AG04450 (cell line): ENCODE measurements around the gene HMGCS1. TPM values are rescaled to one million over a fixed set of nuclear protein-coding genes. Genes with fewer than 3 reads are reported as not detected.

ENCODE experiments used
- CTCF ChIA-PET: fragments of 300-600, 350-600 bp; formaldehyde crosslinking; extraction: SDS; loops from one replicate; lab custom pipeline; 2022; ENCODE audit warnings: antibody characterized with exemption, inconsistent platforms; lab: Charles Lee
- POLR2A ChIA-PET: fragments of 350-600 bp; formaldehyde crosslinking; extraction: SDS; loops from one replicate; lab custom pipeline; 2021; ENCODE audit warnings: antibody characterized with exemption, inconsistent platforms; lab: Yijun Ruan, JAX
- DNase-seq: peaks from one replicate; pipeline ENCODE4 v3.0.0-alpha.2; 2011; ENCODE audit warnings: low read depth, low spot score
- H3K27ac ChIP-seq: one replicate; pipeline ENCODE4 v1.5.1; 2012; ENCODE audit warnings: low read depth, low read length, control low read depth
- H3K27me3 ChIP-seq: one replicate; pipeline ENCODE4 v1.6.0; 2012; ENCODE audit warnings: low read length; ENCODE audit not compliant: control insufficient read depth, insufficient read depth
- H3K4me3 ChIP-seq: 2 replicates; pipeline ENCODE4 v1.5.1; 2011; ENCODE audit warnings: mild to moderate bottlenecking, low read depth, low read length, control low read depth
- H3K9me3 ChIP-seq: 2 replicates; pipeline ENCODE4 v1.5.1; 2012; ENCODE audit warnings: low read length; ENCODE audit not compliant: control insufficient read depth, insufficient read depth
- CTCF ChIP-seq: IDR thresholded peaks from 2 replicates; pipeline ENCODE4 v1.5.1; 2011; ENCODE audit warnings: low read depth, low read length, control low read depth, inconsistent platforms
- polyA plus RNA-seq: library from polyadenylated mRNA; depleted of rRNA; stranded (reverse); fragments of >200 nt; gene quantifications from 2 replicates; pipeline ENCODE4 v1.2.3, GENCODE V29; 2011; rRNA removed

The HMGCS1 gene
- polyA plus RNA-seq, 1 experiment = 31.1 TPM

DNA sequence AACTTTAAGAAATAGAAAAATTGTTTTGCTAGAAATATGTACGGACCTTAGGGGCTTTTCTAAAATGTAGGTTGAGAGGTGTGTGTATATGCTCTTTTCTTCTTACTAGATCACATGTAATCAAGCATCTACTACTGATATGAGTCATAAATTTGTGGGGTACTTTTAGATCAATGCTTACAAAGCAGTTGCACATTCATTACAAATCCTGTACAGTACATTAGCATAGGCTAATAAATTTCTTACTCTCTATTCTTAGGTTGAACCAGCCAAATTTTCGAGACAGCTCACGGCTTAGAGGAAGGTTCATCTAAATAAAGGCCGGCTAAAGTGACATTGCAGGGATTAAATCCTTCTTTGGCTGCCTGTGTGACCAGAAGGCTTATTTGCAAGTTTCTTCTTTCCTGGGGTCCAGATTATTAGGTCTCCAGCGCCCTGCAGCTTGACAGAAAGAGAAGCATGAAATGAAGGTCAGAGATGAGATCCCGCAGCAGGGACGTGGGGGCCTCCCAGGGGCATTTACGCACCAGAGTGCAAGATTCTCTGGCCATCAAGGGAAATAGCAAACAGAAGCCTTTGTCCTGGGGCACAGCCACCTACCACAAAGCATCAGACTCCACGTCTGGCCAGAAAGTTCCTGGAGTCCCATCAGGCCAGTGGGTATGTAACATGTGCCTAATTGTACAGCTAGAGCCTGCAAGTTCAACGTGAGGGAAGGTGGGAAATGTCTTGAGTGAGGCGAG lies 68.2 kb downstream of the HMGCS1 start:
- DNase-seq = no peak
- Histone ChIP-seq H3K4me3 (no peak overlapping the region), H3K27ac (no peak overlapping the region), H3K27me3 (peaks cover 6% of the 10 kb centered on the region), H3K9me3 (no peaks in the 10 kb centered on the region)
- ChIA-PET POLR2A (no interaction called here), CTCF (no interaction called here)
- TF ChIP-seq CTCF = no peak

GRCh38 chr5:43243270-43243669 lies 69.9 kb downstream of the HMGCS1 start:
- no peak overlapping the region for H3K4me3 ChIP-seq
- H3K27ac ChIP-seq = no peak overlapping the region
- H3K9me3 ChIP-seq = no peaks in the 10 kb centered on the region
- DNase-seq = no peak
- ChIA-PET CTCF (no interaction called here), POLR2A (no interaction called here)
- H3K27me3 ChIP-seq = peaks cover 6% of the 10 kb centered on the region
- no peak for TF ChIP-seq CTCF

DNA sequence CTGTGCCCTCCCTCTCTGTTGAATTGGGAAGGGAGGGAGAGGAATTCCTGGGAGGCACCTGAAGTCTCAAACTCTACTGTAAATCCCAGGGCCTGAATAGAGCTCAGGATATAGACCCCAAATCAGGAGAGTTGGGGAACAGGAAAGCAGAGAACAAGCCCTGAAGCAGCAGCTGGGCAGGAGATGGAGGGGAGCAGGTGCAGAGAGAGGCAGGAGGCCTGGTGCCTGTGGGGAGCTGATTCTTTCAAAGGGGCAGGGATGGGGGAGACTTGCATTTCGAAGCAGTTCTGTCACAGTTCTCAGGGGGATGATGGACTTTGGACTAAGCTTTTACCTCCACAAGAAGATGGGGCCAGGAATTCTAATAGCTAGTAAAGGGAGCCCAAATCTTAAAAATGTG lies 71.0 kb downstream of the HMGCS1 start:
- POLR2A ChIA-PET = no interaction called here

More for the DNA sequence above, 71.0 kb downstream of the HMGCS1 start:
- Histone ChIP-seq H3K4me3 (no peak overlapping the region), H3K9me3 (no peaks in the 10 kb centered on the region), H3K27ac (no peak overlapping the region), H3K27me3 (peaks cover 6% of the 10 kb centered on the region)
- no peak for DNase-seq
- CTCF ChIA-PET = interaction anchor here (0.6 kb wide), 1 partner anchor 48 kb away, joined by 3 read pairs; no protein-coding TSS in a partner anchor
- no peak for TF ChIP-seq CTCF

Other genes starting within 250 kb of the HMGCS1 start
- 30.4 and 42.5 TPM in 2 replicates for gene ZNF131, start 192.5 kb downstream of the HMGCS1 start, polyA plus RNA-seq
- gene NIM1K, start 121.2 kb downstream of the HMGCS1 start, polyA plus RNA-seq = 0.72 and 0.83 TPM in 2 replicates
- gene CCL28, start 99.0 kb upstream of the HMGCS1 start, polyA plus RNA-seq = 0.04 TPM in 2 replicates
- 14.1 and 16.3 TPM in 2 replicates for gene TMEM267, start 170.5 kb upstream of the HMGCS1 start, polyA plus RNA-seq
- 1.9 and 3.5 TPM in 2 replicates for gene C5orf34, start 201.7 kb upstream of the HMGCS1 start, polyA plus RNA-seq
- 125 and 148 TPM in 2 replicates for gene PAIP1, start 243.7 kb upstream of the HMGCS1 start, polyA plus RNA-seq